CD14-positive monocyte (primary cell): ENCODE data around the gene FAM20C. TPM values are rescaled to one million over a fixed set of nuclear protein-coding genes. Genes with fewer than 3 reads are reported as not detected.

Source experiments
- DNase-seq, 3 donors: peaks; one replicate each; pipeline ENCODE4 v3.0.0-alpha.2; 2011 to 2022
- H2AFZ ChIP-seq: 2 replicates; pipeline ENCODE4 v1.6.0; 2012; ENCODE audit warnings: mild to moderate bottlenecking, low read depth, low read length, inconsistent platforms; ENCODE audit not compliant: insufficient read depth, poor library complexity, severe bottlenecking
- H3K27ac ChIP-seq, 2 donors: 1 replicate in 1 of 2; 2 replicates in 1 of 2; pipeline ENCODE4 v1.5.1; 2012 to 2013; ENCODE audit warnings: low read length in 2 of 2, control low read depth in 1 of 2, inconsistent platforms in 1 of 2, low read depth in 1 of 2, mild to moderate bottlenecking in 1 of 2
- H3K27me3 ChIP-seq, 2 donors: one replicate each; pipeline versions ENCODE4 v1.6.0 to v1.6.1; 2011 to 2013; ENCODE audit warnings: low read length in 2 of 2; ENCODE audit not compliant: control insufficient read depth in 2 of 2, insufficient read depth in 2 of 2
- H3K36me3 ChIP-seq, 2 donors: replicated peaks in 1 of 2; 1 replicate in 1 of 2; 2 replicates in 1 of 2; pipeline versions ENCODE4 v1.5.1 to v1.6.1; 2012 to 2013; ENCODE audit warnings: low read length in 2 of 2, control low read depth in 1 of 2, inconsistent platforms in 1 of 2, mild to moderate bottlenecking in 1 of 2; ENCODE audit not compliant: insufficient read depth in 2 of 2, control insufficient read depth in 1 of 2
- H3K4me1 ChIP-seq, 2 donors: 1 replicate in 1 of 2; 2 replicates in 1 of 2; pipeline versions ENCODE4 v1.5.1 to v1.6.1; 2012 to 2013; ENCODE audit warnings: low read length in 2 of 2, control low read depth in 1 of 2, inconsistent platforms in 1 of 2, mild to moderate bottlenecking in 1 of 2, moderate library complexity in 1 of 2; ENCODE audit not compliant: insufficient read depth in 2 of 2, control insufficient read depth in 1 of 2
- H3K4me2 ChIP-seq: replicated peaks from 2 replicates; pipeline ENCODE3; 2012; ENCODE audit warnings: low read length, moderate library complexity, mild to moderate bottlenecking; ENCODE audit not compliant: poor library complexity, severe bottlenecking; ENCODE audit errors: extremely low read depth
- H3K4me3 ChIP-seq, 3 experiments: fragments of 200-600 bp in 1 of 3; sonication (generic) in 1 of 3; replicated peaks in 1 of 3; 1 replicate in 2 of 3; 2 replicates in 1 of 3; pipeline ENCODE4 v1.5.1; 2011 to 2013; ENCODE audit warnings: low read length in 3 of 3, mild to moderate bottlenecking in 3 of 3, control low read depth in 2 of 3, low read depth in 2 of 3, inconsistent platforms in 1 of 3, moderate library complexity in 1 of 3
- H3K79me2 ChIP-seq: 2 replicates; pipeline ENCODE4 v1.6.0; 2012; ENCODE audit warnings: mild to moderate bottlenecking, control low read depth, inconsistent platforms, low read length, moderate library complexity; ENCODE audit not compliant: insufficient read depth
- H3K9ac ChIP-seq: 2 replicates; pipeline ENCODE4 v1.6.0; 2017; ENCODE audit warnings: low read length, mild to moderate bottlenecking; ENCODE audit not compliant: insufficient read depth, poor library complexity, severe bottlenecking
- H3K9me3 ChIP-seq, 2 donors: replicated peaks in 1 of 2; 1 replicate in 1 of 2; 2 replicates in 1 of 2; pipeline versions ENCODE4 v1.5.1 to v1.6.1; 2012 to 2013; ENCODE audit warnings: low read length in 2 of 2, control low read depth in 1 of 2; ENCODE audit not compliant: control insufficient read depth in 1 of 2, insufficient read depth in 1 of 2
- H4K20me1 ChIP-seq: 2 replicates; pipeline ENCODE4 v1.6.0; 2012; ENCODE audit warnings: mild to moderate bottlenecking, low read length, control low read depth, moderate library complexity; ENCODE audit not compliant: insufficient read depth
- H3K27ac Mint-ChIP-seq, 7 donors: one replicate each; pipeline ENCODE4 v1.8.0; 2020; ENCODE audit warnings: mild to moderate bottlenecking in 7 of 7, mixed read lengths in 7 of 7, moderate library complexity in 6 of 7, inconsistent platforms in 2 of 7
- H3K27me3 Mint-ChIP-seq, 3 donors: one replicate each; pipeline ENCODE4 v1.8.0; 2021 to 2022; ENCODE audit warnings: low read depth in 3 of 3, mild to moderate bottlenecking in 3 of 3, mixed read lengths in 3 of 3, moderate library complexity in 3 of 3, inconsistent platforms in 1 of 3
- H3K36me3 Mint-ChIP-seq, 2 donors: one replicate each; pipeline ENCODE4 v1.8.0; 2020; ENCODE audit warnings: mixed read lengths in 2 of 2, inconsistent platforms in 1 of 2, mild to moderate bottlenecking in 1 of 2
- H3K4me1 Mint-ChIP-seq: one replicate; pipeline ENCODE4 v1.8.0; 2020; ENCODE audit warnings: mild to moderate bottlenecking, mixed read lengths
- H3K4me3 Mint-ChIP-seq, 2 donors: one replicate each; pipeline ENCODE4 v1.8.0; 2020; ENCODE audit warnings: mild to moderate bottlenecking in 2 of 2, mixed read lengths in 2 of 2, moderate library complexity in 1 of 2
- H3K9me3 Mint-ChIP-seq, 7 donors: one replicate each; pipeline ENCODE4 v1.8.0; 2020 to 2022; ENCODE audit warnings: mixed read lengths in 7 of 7, mild to moderate bottlenecking in 6 of 7, moderate library complexity in 6 of 7, inconsistent platforms in 2 of 7
- WGBS: methylation state at CpG from one replicate; pipeline ENCODE4 v1.1.5; 2013; ENCODE audit warnings: missing lambda C conversion rate; ENCODE audit not compliant: insufficient coverage; 5-methylcytosine and 5-hydroxymethylcytosine counted together
- intact Hi-C, 2 donors: fragments of 100-400 bp; cut with micrococcal nuclease; formaldehyde crosslinking; loops; one replicate each; pipeline versions ENCODE4 v1.15.0 to v1.15.1; 2023
- polyA plus RNA-seq, 3 donors: library from polyadenylated mRNA; depleted of rRNA in 1 of 3; unstranded in 2 of 3; stranded (reverse) in 1 of 3; fragments of 300-500 nt in 2 of 3; fragments of >200 nt in 1 of 3; fragmentation: Illumina TruSeq in 2 of 3; gene quantifications; 1 replicate in 2 of 3; 2 replicates in 1 of 3; pipeline ENCODE4 v1.2.3, GENCODE V29; 2012 to 2021
- TF ChIP-seq, protein P1 (sequence below): fragments of 200-600 bp; IDR thresholded peaks from one replicate; pipeline ENCODE4 v1.8.0; 2022; ENCODE audit warnings: antibody characterized with exemption, mild to moderate bottlenecking

The FAM20C gene
- polyA plus RNA-seq, 3 donors, result 1.2 to 32.2 (median 1.5) TPM

DNA sequence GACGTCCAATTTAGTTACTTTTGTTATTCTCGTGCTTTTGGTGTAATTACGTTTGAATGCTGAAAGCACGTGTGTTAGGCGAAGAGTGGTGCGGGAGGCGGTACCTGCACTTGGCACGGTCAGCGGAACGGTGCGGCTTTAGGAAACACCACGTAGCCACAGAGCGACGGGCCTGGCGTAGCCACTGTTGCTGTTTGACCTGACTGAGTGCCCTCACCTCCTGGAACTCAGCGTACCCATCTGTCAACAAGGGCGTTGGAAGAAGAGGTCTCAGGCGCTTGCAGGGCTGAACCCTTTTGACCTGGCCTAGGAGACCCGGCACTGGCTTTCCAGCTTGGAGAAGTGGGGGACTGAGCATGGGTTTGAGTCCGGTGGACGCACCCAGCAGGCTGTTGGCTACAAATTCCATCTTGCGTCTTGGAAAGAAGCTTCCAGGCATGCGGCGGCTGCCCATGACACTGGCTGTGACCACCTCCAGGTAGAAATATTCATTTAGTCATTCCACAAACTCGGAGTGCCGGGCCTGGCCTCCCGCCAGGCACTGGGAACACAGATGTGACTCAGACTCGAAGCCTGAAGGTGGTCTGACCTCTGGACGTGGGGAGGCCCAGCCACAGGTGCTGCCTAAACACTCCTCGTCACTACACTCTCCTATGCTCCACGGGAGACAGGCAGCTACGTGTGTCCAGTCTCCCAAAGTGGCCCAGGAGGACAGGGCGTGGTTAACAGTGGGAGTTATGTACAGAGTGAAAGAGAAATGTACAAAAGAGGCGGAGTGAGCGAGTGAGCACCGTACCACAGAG lies 22.2 kb downstream of the FAM20C start:
- H2AFZ ChIP-seq, result no peak overlapping the region
- intact Hi-C loops, result no loop called here
- peaks cover 10% of the 10 kb centered on the region for H3K79me2 ChIP-seq
- H3K4me3 ChIP-seq, result no peak overlapping the region
- H4K20me1 ChIP-seq, result peaks cover 81% of the 10 kb centered on the region
- H3K36me3 Mint-ChIP-seq, result peaks cover 49 to 68% of the 10 kb centered on the region in 2 donors
- H3K27ac ChIP-seq, result no peak overlapping the region
- peaks cover 0 to 8% (median 2%) of the 10 kb centered on the region in 7 donors for H3K9me3 Mint-ChIP-seq
- H3K36me3 ChIP-seq, result peaks cover 28 to 79% of the 10 kb centered on the region in 2 donors
- H3K9ac ChIP-seq, result no peak overlapping the region
- WGBS, result 93% methylated on average over 30 of the region's 36 CpGs
- no peak overlapping the region for H3K4me2 ChIP-seq
- DNase-seq, result no peak
- peaks cover 18% of the 10 kb centered on the region for H3K4me1 Mint-ChIP-seq
- peak overlapping the region in 1 of 7 donors; percentile 71 for H3K27ac Mint-ChIP-seq
- no peak overlapping the region for H3K4me3 Mint-ChIP-seq
- TF ChIP-seq, protein P1, sequence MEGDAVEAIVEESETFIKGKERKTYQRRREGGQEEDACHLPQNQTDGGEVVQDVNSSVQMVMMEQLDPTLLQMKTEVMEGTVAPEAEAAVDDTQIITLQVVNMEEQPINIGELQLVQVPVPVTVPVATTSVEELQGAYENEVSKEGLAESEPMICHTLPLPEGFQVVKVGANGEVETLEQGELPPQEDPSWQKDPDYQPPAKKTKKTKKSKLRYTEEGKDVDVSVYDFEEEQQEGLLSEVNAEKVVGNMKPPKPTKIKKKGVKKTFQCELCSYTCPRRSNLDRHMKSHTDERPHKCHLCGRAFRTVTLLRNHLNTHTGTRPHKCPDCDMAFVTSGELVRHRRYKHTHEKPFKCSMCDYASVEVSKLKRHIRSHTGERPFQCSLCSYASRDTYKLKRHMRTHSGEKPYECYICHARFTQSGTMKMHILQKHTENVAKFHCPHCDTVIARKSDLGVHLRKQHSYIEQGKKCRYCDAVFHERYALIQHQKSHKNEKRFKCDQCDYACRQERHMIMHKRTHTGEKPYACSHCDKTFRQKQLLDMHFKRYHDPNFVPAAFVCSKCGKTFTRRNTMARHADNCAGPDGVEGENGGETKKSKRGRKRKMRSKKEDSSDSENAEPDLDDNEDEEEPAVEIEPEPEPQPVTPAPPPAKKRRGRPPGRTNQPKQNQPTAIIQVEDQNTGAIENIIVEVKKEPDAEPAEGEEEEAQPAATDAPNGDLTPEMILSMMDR, result no peak
- no peaks in the 10 kb centered on the region for H3K9me3 ChIP-seq
- peaks cover 6 to 13% of the 10 kb centered on the region in 2 donors for H3K4me1 ChIP-seq
- H3K27me3 ChIP-seq, result no peaks in the 10 kb centered on the region
- peaks cover 0 to 2% (median 0%) of the 10 kb centered on the region in 3 donors for H3K27me3 Mint-ChIP-seq

DNA sequence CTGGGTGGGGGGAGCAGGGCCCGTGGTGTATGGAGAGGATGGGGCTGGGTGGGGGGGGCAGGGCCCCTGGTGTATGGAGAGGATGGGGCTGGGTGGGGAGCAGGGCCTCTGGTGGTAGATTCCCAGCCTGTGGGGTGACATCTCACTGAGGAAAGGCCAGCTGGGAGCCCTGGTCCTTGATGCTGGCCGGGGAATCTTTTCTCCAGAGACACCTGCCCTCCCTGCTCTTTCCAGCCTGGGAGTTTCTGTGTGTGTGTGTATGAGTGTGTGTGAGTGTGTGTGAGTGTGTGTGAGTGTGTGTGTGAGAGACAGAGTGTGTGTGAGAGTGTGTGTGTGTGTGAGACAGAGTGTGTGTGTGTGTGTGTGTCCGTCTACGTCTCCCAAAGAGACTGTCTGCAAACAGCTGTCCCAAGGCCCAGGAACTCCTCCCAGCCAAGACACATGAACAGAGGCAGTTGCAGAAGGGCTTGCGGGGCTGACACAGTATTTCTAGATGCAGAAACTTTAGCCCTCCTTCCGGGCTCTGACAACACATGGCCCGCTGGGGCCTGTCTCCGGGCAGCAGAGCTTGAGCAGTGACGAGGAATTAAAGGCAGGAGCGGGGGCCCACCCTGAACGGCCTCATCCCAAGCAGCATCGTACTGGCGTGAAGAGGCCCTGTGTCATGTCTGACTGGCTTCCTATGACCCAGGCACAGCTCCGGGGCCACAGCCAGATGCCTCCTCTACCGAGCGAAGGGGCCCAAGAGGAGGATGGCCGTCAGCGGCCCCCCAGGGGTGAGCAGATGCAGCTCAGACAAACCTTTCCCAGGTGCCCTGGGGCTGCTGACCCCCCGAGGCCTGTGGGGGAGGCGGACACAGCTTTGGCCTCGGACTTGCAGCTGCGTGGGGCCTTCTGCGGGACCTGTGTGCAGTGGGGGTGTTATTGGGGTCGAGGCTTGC lies 24.3 kb downstream of the FAM20C start:
- Histone ChIP-seq H3K27me3 (no peaks in the 10 kb centered on the region), H3K4me1 (peaks cover 0 to 6% of the 10 kb centered on the region in 2 donors), H3K27ac (no peak overlapping the region), H4K20me1 (peaks cover 73% of the 10 kb centered on the region), H3K79me2 (peaks cover 10% of the 10 kb centered on the region), H2AFZ (no peak overlapping the region), H3K36me3 (peaks cover 28 to 69% of the 10 kb centered on the region in 2 donors), H3K9me3 (no peaks in the 10 kb centered on the region), H3K4me2 (no peak overlapping the region), H3K9ac (no peak overlapping the region), H3K4me3 (no peak overlapping the region)
- peak overlapping the region in 3 of 7 donors; percentile 1 to 55 (median 43) for H3K27ac Mint-ChIP-seq
- no peak for DNase-seq
- 94% methylated on average over 16 of the region's 24 CpGs for WGBS
- H3K36me3 Mint-ChIP-seq, result peaks cover 47 to 61% of the 10 kb centered on the region in 2 donors
- peaks cover 0 to 2% (median 0%) of the 10 kb centered on the region in 3 donors for H3K27me3 Mint-ChIP-seq
- H3K4me1 Mint-ChIP-seq, result peaks cover 11% of the 10 kb centered on the region
- TF ChIP-seq, protein P1, result no peak
- H3K9me3 Mint-ChIP-seq, result peaks cover 0 to 8% (median 1%) of the 10 kb centered on the region in 7 donors
- H3K4me3 Mint-ChIP-seq, result no peak overlapping the region
- intact Hi-C loops, result no loop called here
